Mammary epithelial cell (primary cell): Measurements from ENCODE around the gene ETV3L.

Experiments
- CTCF ChIP-seq, 2 donors: IDR thresholded peaks in 1 of 2; conservative IDR thresholded peaks in 1 of 2; 2 replicates each; pipeline ENCODE4 v1.5.1; 2011 to 2012; ENCODE audit warnings: inconsistent platforms in 2 of 2, low read length in 2 of 2, mild to moderate bottlenecking in 2 of 2, control low read depth in 1 of 2, low read depth in 1 of 2; ENCODE audit not compliant: insufficient read depth in 1 of 2; ENCODE audit errors: extremely low read depth in 1 of 2
- EZH2 ChIP-seq: IDR thresholded peaks from 2 replicates; pipeline ENCODE4 v1.6.1; 2012; ENCODE audit warnings: low read length, inconsistent platforms, borderline replicate concordance

- TF ChIP-seq EZH2 (no peak), CTCF (conservative IDR thresholded peaks at IDR 0.05 in 1 of 2, IDR thresholded peaks at IDR 0.05 in 1 of 2; ENCODE audit: extremely low read depth in 1 of 2, insufficient read depth in 1 of 2, low read depth in 1 of 2, low read length in 2 of 2) (peak; percentile 88 to 94)
Observed at GRCh38 chr1:157090196-157090647, 9.4 kb downstream of the ETV3L start.
